ENCODE data around the gene ARHGEF11.
"Not testable (repeated sequence)": the region's sequence is repeated elsewhere in the genome, so short reads cannot be mapped to it uniquely, and the experiment has no call there.

ARHGEF11 gene

GRCh38 chr1:157081707-157082106, 36.2 kb upstream of the ARHGEF11 start:
- H3K4me1 ChIP-seq (ENCODE audit: control extremely low read depth in 1 of 4, control insufficient read depth in 4 of 4, insufficient read depth in 4 of 4, low read length in 3 of 4) = no peaks in the 10 kb centered on the region
- H3K36me3 ChIP-seq (ENCODE audit: control insufficient read depth in 4 of 4, insufficient read depth in 4 of 4, low read length in 3 of 4) = no peaks in the 10 kb centered on the region
- POLR2A ChIA-PET = no interaction called here
- CTCF ChIA-PET = interaction anchor here (1.4 to 2.2 kb wide), 2 partner anchors 8 to 29 kb away, joined by 4 to 9 read pairs; no protein-coding TSS in a partner anchor
- no peaks in the 10 kb centered on the region for H3K27me3 ChIP-seq (replicated peaks in 2 of 5; ENCODE audit: control insufficient read depth in 4 of 5, insufficient read depth in 5 of 5, low read length in 4 of 5)
- 100% methylated on average over 3 of the region's 5 CpGs for WGBS (ENCODE audit: insufficient coverage)
- H3K9me3 ChIP-seq (ENCODE audit: control extremely low read depth in 1 of 5, control insufficient read depth in 4 of 5, insufficient read depth in 2 of 5, low read depth in 1 of 5, low read length in 4 of 5) = no peaks in the 10 kb centered on the region
- DNase-seq = no peak
- no peak overlapping the region for H3K4me3 ChIP-seq (ENCODE audit: control insufficient read depth in 1 of 7, extremely low read depth in 1 of 7, insufficient read depth in 4 of 7, low read depth in 2 of 7, low read length in 6 of 7)
- H3K27ac ChIP-seq (ENCODE audit: insufficient read depth in 1 of 2, low read depth in 1 of 2, low read length in 2 of 2, poor library complexity in 1 of 2, severe bottlenecking in 2 of 2) = no peak overlapping the region

- no peaks in the 10 kb centered on the region for H3K36me3 ChIP-seq (ENCODE audit: control insufficient read depth in 4 of 4, insufficient read depth in 4 of 4, low read length in 3 of 4)
- no peaks in the 10 kb centered on the region for H3K27me3 ChIP-seq (replicated peaks in 2 of 5; ENCODE audit: control insufficient read depth in 4 of 5, insufficient read depth in 5 of 5, low read length in 4 of 5)
- no peaks in the 10 kb centered on the region for H3K9me3 ChIP-seq (ENCODE audit: control extremely low read depth in 1 of 5, control insufficient read depth in 4 of 5, insufficient read depth in 2 of 5, low read depth in 1 of 5, low read length in 4 of 5)
- ChIA-PET POLR2A (no interaction called here), CTCF (interaction anchor here (0.9 to 2.2 kb wide), 5 partner anchors 9 to 75 kb away, joined by 3 to 9 read pairs (median 4); no protein-coding TSS in a partner anchor)
- no peaks in the 10 kb centered on the region for H3K4me1 ChIP-seq (ENCODE audit: control extremely low read depth in 1 of 4, control insufficient read depth in 4 of 4, insufficient read depth in 4 of 4, low read length in 3 of 4)
- H3K27ac ChIP-seq (ENCODE audit: insufficient read depth in 1 of 2, low read depth in 1 of 2, low read length in 2 of 2, poor library complexity in 1 of 2, severe bottlenecking in 2 of 2) = no peak overlapping the region
- H3K4me3 ChIP-seq (ENCODE audit: control insufficient read depth in 1 of 7, extremely low read depth in 1 of 7, insufficient read depth in 4 of 7, low read depth in 2 of 7, low read length in 6 of 7) = no peak overlapping the region
- WGBS (ENCODE audit: insufficient coverage) = 89% methylated on average over 6 of the region's 10 CpGs
- no peak for DNase-seq
Observed at GRCh38 chr1:157080714-157081113, 35.2 kb upstream of the ARHGEF11 start.

GRCh38 chr1:157077394-157077793, 31.9 kb upstream of the ARHGEF11 start:
- 100% methylated on average over 1 of the region's 1 CpG for WGBS (ENCODE audit: insufficient coverage)

GRCh38 chr1:157073944-157074685, 28.6 kb upstream of the ARHGEF11 start:
- ChIA-PET POLR2A (interaction anchor here (0.6 to 1.5 kb wide), 2 partner anchors 64 to 77 kb away, joined by 3 to 4 read pairs; partner anchors contain the start of gene ETV3), CTCF (interaction anchor here (0.8 to 1.8 kb wide), 18 partner anchors 9 to 184 kb away, joined by 3 to 6 read pairs (median 4); no protein-coding TSS in a partner anchor)
- peaks cover 0 to 4% (median 0%) of the 10 kb centered on the region in 5 experiments for H3K27me3 ChIP-seq (replicated peaks in 2 of 5; ENCODE audit: control insufficient read depth in 4 of 5, insufficient read depth in 5 of 5, low read length in 4 of 5)
- peaks cover 0 to 8% (median 3%) of the 10 kb centered on the region in 4 experiments for H3K4me1 ChIP-seq (ENCODE audit: control extremely low read depth in 1 of 4, control insufficient read depth in 4 of 4, insufficient read depth in 4 of 4, low read length in 3 of 4)
- peak overlapping the region in 1 of 7 experiments; percentile 42 for H3K4me3 ChIP-seq (ENCODE audit: control insufficient read depth in 1 of 7, extremely low read depth in 1 of 7, insufficient read depth in 4 of 7, low read depth in 2 of 7, low read length in 6 of 7)
- no peaks in the 10 kb centered on the region for H3K36me3 ChIP-seq (ENCODE audit: control insufficient read depth in 4 of 4, insufficient read depth in 4 of 4, low read length in 3 of 4)
- no peaks in the 10 kb centered on the region for H3K9me3 ChIP-seq (ENCODE audit: control extremely low read depth in 1 of 5, control insufficient read depth in 4 of 5, insufficient read depth in 2 of 5, low read depth in 1 of 5, low read length in 4 of 5)
- 28% methylated on average over 34 of the region's 35 CpGs for WGBS (ENCODE audit: insufficient coverage)
- H3K27ac ChIP-seq (ENCODE audit: insufficient read depth in 1 of 2, low read depth in 1 of 2, low read length in 2 of 2, poor library complexity in 1 of 2, severe bottlenecking in 2 of 2) = no peak overlapping the region
- peak; percentile 50 to 68 (median 62) for DNase-seq

More at GRCh38 chr1:157077394-157077793, 31.9 kb upstream of the ARHGEF11 start:
- peaks cover 0 to 1% (median 0%) of the 10 kb centered on the region in 5 experiments for H3K27me3 ChIP-seq (replicated peaks in 2 of 5; ENCODE audit: control insufficient read depth in 4 of 5, insufficient read depth in 5 of 5, low read length in 4 of 5)
- no peaks in the 10 kb centered on the region for H3K9me3 ChIP-seq (ENCODE audit: control extremely low read depth in 1 of 5, control insufficient read depth in 4 of 5, insufficient read depth in 2 of 5, low read depth in 1 of 5, low read length in 4 of 5)
- no peak for DNase-seq
- H3K36me3 ChIP-seq (ENCODE audit: control insufficient read depth in 4 of 4, insufficient read depth in 4 of 4, low read length in 3 of 4) = no peaks in the 10 kb centered on the region
- CTCF ChIA-PET = interaction anchor here (0.7 kb wide), 1 partner anchor 33 kb away, joined by 3 read pairs; no protein-coding TSS in a partner anchor
- peaks cover 0 to 8% (median 3%) of the 10 kb centered on the region in 4 experiments for H3K4me1 ChIP-seq (ENCODE audit: control extremely low read depth in 1 of 4, control insufficient read depth in 4 of 4, insufficient read depth in 4 of 4, low read length in 3 of 4)
- H3K27ac ChIP-seq (ENCODE audit: insufficient read depth in 1 of 2, low read depth in 1 of 2, low read length in 2 of 2, poor library complexity in 1 of 2, severe bottlenecking in 2 of 2) = no peak overlapping the region
- POLR2A ChIA-PET = no interaction called here
- H3K4me3 ChIP-seq (ENCODE audit: control insufficient read depth in 1 of 7, extremely low read depth in 1 of 7, insufficient read depth in 4 of 7, low read depth in 2 of 7, low read length in 6 of 7) = no peak overlapping the region

GRCh38 chr1:157069601-157070000, 24.1 kb upstream of the ARHGEF11 start:
- H3K27me3 ChIP-seq (replicated peaks in 2 of 5; ENCODE audit: control insufficient read depth in 4 of 5, insufficient read depth in 5 of 5, low read length in 4 of 5) = peaks cover 0 to 4% (median 0%) of the 10 kb centered on the region in 5 experiments
- H3K4me1 ChIP-seq (ENCODE audit: control extremely low read depth in 1 of 4, control insufficient read depth in 4 of 4, insufficient read depth in 4 of 4, low read length in 3 of 4) = peaks cover 0 to 7% (median 3%) of the 10 kb centered on the region in 4 experiments
- 100% methylated on average over 2 of the region's 2 CpGs for WGBS (ENCODE audit: insufficient coverage)
- H3K27ac ChIP-seq (ENCODE audit: insufficient read depth in 1 of 2, low read depth in 1 of 2, low read length in 2 of 2, poor library complexity in 1 of 2, severe bottlenecking in 2 of 2) = no peak overlapping the region
- H3K36me3 ChIP-seq (ENCODE audit: control insufficient read depth in 4 of 4, insufficient read depth in 4 of 4, low read length in 3 of 4) = no peaks in the 10 kb centered on the region
- DNase-seq = no peak
- H3K9me3 ChIP-seq (ENCODE audit: control extremely low read depth in 1 of 5, control insufficient read depth in 4 of 5, insufficient read depth in 2 of 5, low read depth in 1 of 5, low read length in 4 of 5) = no peaks in the 10 kb centered on the region
- ChIA-PET POLR2A (no interaction called here), CTCF (interaction anchor here (0.9 kb wide), 1 partner anchor 17 kb away, joined by 4 read pairs; no protein-coding TSS in a partner anchor)
- H3K4me3 ChIP-seq (ENCODE audit: control insufficient read depth in 1 of 7, extremely low read depth in 1 of 7, insufficient read depth in 4 of 7, low read depth in 2 of 7, low read length in 6 of 7) = no peak overlapping the region

GRCh38 chr1:157059241-157059640, 13.7 kb upstream of the ARHGEF11 start:
- H3K36me3 ChIP-seq (ENCODE audit: control insufficient read depth in 4 of 4, insufficient read depth in 4 of 4, low read length in 3 of 4); POLR2A ChIA-PET; H3K27ac ChIP-seq (ENCODE audit: insufficient read depth in 1 of 2, low read depth in 1 of 2, low read length in 2 of 2, poor library complexity in 1 of 2, severe bottlenecking in 2 of 2); DNase-seq; H3K27me3 ChIP-seq (replicated peaks in 2 of 5; ENCODE audit: control insufficient read depth in 4 of 5, insufficient read depth in 5 of 5, low read length in 4 of 5); H3K4me1 ChIP-seq (ENCODE audit: control extremely low read depth in 1 of 4, control insufficient read depth in 4 of 4, insufficient read depth in 4 of 4, low read length in 3 of 4); H3K4me3 ChIP-seq (ENCODE audit: control insufficient read depth in 1 of 7, extremely low read depth in 1 of 7, insufficient read depth in 4 of 7, low read depth in 2 of 7, low read length in 6 of 7): not testable (repeated sequence)
- H3K9me3 ChIP-seq (ENCODE audit: control extremely low read depth in 1 of 5, control insufficient read depth in 4 of 5, insufficient read depth in 2 of 5, low read depth in 1 of 5, low read length in 4 of 5) = peaks cover 0 to 13% (median 0%) of the 10 kb centered on the region in 5 experiments
- CTCF ChIA-PET = interaction anchor here (0.6 kb wide), 1 partner anchor 13 kb away, joined by 3 read pairs; no protein-coding TSS in a partner anchor
- WGBS (ENCODE audit: insufficient coverage) = 63% methylated on average over 2 of the region's 3 CpGs

GRCh38 chr1:157056269-157056668, 10.7 kb upstream of the ARHGEF11 start:
- Histone ChIP-seq H3K4me1 (ENCODE audit: control extremely low read depth in 1 of 4, control insufficient read depth in 4 of 4, insufficient read depth in 4 of 4, low read length in 3 of 4) (no peaks in the 10 kb centered on the region), H3K4me3 (ENCODE audit: control insufficient read depth in 1 of 7, extremely low read depth in 1 of 7, insufficient read depth in 4 of 7, low read depth in 2 of 7, low read length in 6 of 7) (no peak overlapping the region), H3K9me3 (ENCODE audit: control extremely low read depth in 1 of 5, control insufficient read depth in 4 of 5, insufficient read depth in 2 of 5, low read depth in 1 of 5, low read length in 4 of 5) (peaks cover 0 to 11% (median 0%) of the 10 kb centered on the region in 5 experiments), H3K27me3 (replicated peaks in 2 of 5; ENCODE audit: control insufficient read depth in 4 of 5, insufficient read depth in 5 of 5, low read length in 4 of 5) (peaks cover 0 to 1% (median 0%) of the 10 kb centered on the region in 5 experiments), H3K27ac (ENCODE audit: insufficient read depth in 1 of 2, low read depth in 1 of 2, low read length in 2 of 2, poor library complexity in 1 of 2, severe bottlenecking in 2 of 2) (no peak overlapping the region), H3K36me3 (ENCODE audit: control insufficient read depth in 4 of 4, insufficient read depth in 4 of 4, low read length in 3 of 4) (no peaks in the 10 kb centered on the region)
- no CpG with 5 or more reads among the region's 1 CpG for WGBS (ENCODE audit: insufficient coverage)
- ChIA-PET CTCF (no interaction called here), POLR2A (no interaction called here)
- DNase-seq = no peak

Measured in common myeloid progenitor, CD34-positive (primary cell).